Measurements from ENCODE around the gene PCGF2. TPM values are rescaled to one million over a fixed set of nuclear protein-coding genes. Genes with fewer than 3 reads are reported as not detected.

The PCGF2 gene
- total and polyA plus RNA-seq, 2 donors from 2014 or later = 62.2 to 111 TPM

DNA sequence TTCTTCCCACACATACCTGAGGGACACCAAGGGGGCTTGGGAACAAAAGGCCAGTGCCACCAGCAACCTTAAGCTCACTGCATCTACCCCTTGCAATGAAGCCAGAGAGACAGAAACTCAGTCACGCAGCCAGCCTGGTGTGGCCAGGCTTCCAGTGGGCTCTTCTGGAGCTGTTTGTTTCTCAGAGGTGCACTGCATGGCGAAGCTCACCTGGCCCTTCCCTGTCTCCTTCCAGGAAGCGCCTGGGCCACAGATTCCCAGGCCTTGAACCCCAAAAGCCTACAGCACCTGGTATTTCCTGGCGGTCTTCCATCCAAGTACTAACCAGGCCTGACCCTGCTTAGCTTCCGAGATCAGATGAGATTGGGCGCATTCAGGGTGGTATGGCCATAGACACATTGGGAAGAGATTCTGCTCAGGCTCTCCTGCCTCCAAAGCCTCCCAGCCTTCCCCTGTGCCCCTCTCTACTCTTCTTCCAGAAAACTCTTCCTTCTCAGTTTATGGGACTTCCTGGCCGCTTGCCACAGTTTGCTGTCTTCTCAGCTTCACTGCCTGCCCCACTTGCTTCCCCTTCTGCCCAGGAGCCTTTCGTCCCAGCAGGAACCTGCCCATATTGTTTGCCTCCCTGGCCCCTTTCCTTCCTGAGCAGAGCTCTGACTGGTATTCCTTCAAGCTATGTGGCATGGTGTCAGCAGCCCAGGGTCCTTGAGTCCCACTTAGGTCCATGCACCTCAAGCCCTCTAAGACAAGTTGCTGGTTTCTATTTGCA, 16.4 kb downstream of the PCGF2 start:
- Histone ChIP-seq H3K9ac (ENCODE audit: low read length in 3 of 3) (peak overlapping the region in 1 of 3 donors; percentile 91), H3K9me3 (ENCODE audit: control insufficient read depth in 2 of 3, insufficient read depth in 1 of 3, low read length in 3 of 3) (no peaks in the 10 kb centered on the region), H3K27me3 (ENCODE audit: control insufficient read depth, insufficient read depth, low read length) (no peaks in the 10 kb centered on the region), H3K4me1 (ENCODE audit: control insufficient read depth in 2 of 3, insufficient read depth in 2 of 3, low read depth in 1 of 3, low read length in 3 of 3) (peaks cover 0 to 47% (median 37%) of the 10 kb centered on the region in 3 donors), H3K27ac (ENCODE audit: low read depth in 2 of 2, low read length in 2 of 2) (peak overlapping the region; percentile 95 to 97), H3K36me3 (ENCODE audit: control insufficient read depth in 2 of 3, insufficient read depth in 3 of 3, low read length in 3 of 3) (peaks cover 2 to 12% (median 3%) of the 10 kb centered on the region in 3 donors), H3K4me3 (ENCODE audit: low read length in 3 of 3) (peak overlapping the region in 2 of 3 donors; percentile 74 to 94)
- TF ChIP-seq, protein P1, sequence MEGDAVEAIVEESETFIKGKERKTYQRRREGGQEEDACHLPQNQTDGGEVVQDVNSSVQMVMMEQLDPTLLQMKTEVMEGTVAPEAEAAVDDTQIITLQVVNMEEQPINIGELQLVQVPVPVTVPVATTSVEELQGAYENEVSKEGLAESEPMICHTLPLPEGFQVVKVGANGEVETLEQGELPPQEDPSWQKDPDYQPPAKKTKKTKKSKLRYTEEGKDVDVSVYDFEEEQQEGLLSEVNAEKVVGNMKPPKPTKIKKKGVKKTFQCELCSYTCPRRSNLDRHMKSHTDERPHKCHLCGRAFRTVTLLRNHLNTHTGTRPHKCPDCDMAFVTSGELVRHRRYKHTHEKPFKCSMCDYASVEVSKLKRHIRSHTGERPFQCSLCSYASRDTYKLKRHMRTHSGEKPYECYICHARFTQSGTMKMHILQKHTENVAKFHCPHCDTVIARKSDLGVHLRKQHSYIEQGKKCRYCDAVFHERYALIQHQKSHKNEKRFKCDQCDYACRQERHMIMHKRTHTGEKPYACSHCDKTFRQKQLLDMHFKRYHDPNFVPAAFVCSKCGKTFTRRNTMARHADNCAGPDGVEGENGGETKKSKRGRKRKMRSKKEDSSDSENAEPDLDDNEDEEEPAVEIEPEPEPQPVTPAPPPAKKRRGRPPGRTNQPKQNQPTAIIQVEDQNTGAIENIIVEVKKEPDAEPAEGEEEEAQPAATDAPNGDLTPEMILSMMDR (IDR thresholded peaks at IDR 0.05; ENCODE audit: borderline replicate concordance, extremely low read depth, insufficient read depth) = no peak
- FAIRE-seq (no peak), DNase-seq (peak in 1 of 5 donors; percentile 40)
- intact Hi-C loops (cut with DNase I) = loop anchor here (5.0 kb wide), 1 partner anchor 59 kb away; the partner anchor contains the start of gene EPOP

DNA sequence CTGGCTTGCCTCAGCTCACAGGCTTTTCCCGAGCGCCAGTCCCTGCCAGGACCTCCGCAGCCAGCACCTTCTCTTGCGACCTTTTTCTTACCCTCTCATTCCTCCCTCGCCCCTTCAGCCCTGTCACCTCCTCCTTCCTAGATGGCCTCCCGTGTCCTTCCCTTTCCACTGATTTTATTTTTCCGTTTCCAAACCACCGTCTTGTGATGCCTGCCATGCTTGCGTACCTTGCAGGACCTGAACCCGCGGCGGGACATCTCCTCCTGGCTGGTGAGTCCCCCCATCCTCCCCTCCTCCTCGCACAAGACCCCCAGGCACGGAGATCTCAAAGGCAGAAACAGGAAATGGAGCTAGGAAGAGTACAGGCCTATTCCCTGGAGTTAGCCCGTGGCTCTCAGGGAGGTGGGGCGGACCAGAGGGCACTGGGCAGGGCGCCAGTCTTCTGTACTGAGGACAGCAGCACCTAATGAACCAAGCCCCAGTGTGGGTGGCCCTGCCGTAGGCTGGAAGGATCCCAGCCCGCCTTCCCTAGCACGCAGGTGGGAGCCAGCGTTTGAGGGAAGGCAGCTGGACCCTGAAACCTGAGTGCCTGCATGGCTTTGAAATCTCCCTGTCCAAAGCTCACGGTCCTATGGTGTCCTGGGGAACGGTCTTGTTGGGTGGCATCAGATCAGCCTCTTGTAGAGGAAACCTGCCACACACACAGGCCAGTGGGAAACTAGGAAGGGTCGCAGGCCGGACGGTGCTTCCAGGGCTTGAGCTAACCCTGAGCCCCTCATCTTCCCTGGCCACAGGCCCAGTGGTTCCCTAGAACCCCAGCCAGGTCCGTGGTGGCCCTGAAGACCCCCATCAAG, 17.4 kb downstream of the PCGF2 start:
- FAIRE-seq (no peak), DNase-seq (peak; percentile 72 to 96 (median 82))
- intact Hi-C loops (cut with DNase I) = loop anchor here (5.0 kb wide), 1 partner anchor 58 kb away; the partner anchor contains the start of gene EPOP
- Histone ChIP-seq H3K27ac (ENCODE audit: low read depth in 2 of 2, low read length in 2 of 2) (peak overlapping the region; percentile 95 to 97), H3K4me1 (ENCODE audit: control insufficient read depth in 2 of 3, insufficient read depth in 2 of 3, low read depth in 1 of 3, low read length in 3 of 3) (peaks cover 0 to 47% (median 37%) of the 10 kb centered on the region in 3 donors), H3K9me3 (ENCODE audit: control insufficient read depth in 2 of 3, insufficient read depth in 1 of 3, low read length in 3 of 3) (no peaks in the 10 kb centered on the region), H3K27me3 (ENCODE audit: control insufficient read depth, insufficient read depth, low read length) (no peaks in the 10 kb centered on the region), H3K9ac (ENCODE audit: low read length in 3 of 3) (peak overlapping the region in 2 of 3 donors; percentile 35 to 91), H3K4me3 (ENCODE audit: low read length in 3 of 3) (peak overlapping the region; percentile 45 to 94 (median 74)), H3K36me3 (ENCODE audit: control insufficient read depth in 2 of 3, insufficient read depth in 3 of 3, low read length in 3 of 3) (peaks cover 2 to 10% (median 3%) of the 10 kb centered on the region in 3 donors)
- TF ChIP-seq, protein P1 (IDR thresholded peaks at IDR 0.05; ENCODE audit: borderline replicate concordance, extremely low read depth, insufficient read depth) = no peak

DNA sequence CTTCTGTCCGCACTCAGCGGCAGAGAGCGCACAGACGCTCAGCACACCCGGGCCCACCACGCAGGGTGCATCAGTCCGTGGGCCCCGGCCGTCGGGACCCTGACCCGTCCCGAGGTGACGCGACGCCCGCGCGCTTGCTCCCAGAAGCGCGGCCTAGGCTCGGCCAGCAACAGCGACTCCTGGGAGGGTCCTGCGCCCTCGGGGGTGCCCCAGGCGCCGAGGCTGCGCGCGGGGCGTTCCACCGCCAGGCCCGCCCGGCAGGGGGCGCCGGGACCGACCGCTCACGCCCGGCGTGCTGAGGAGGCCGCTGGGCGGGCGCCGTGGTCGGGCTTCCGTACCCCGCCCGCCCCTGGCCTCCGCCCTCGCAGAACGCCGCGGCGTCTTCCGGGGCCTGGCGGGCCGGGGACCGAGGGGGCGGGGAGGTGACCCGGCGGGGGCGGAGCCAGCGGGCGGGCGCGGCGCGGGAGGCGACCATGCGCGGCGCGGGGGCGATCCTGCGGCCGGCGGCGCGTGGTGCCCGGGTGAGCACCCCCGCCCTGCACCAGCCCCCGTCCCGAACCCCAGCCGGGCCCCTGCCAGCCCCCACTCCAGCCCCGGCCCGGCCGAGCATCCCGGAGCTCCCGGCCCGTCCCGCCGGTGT, 18.1 kb downstream of the PCGF2 start, which contains the start of gene CISD3:
TSS of gene CISD3 (plus strand) at position 456 of the 640 bp plus-strand sequence. CDS start at position 474, 18 bp downstream.
- peak within 1 kb of the TSS; percentile 95 to 97 for H3K27ac ChIP-seq (ENCODE audit: low read depth in 2 of 2, low read length in 2 of 2)
- FAIRE-seq (no peak), DNase-seq (peak; percentile 80 to 96 (median 87))
- H3K9ac ChIP-seq (ENCODE audit: low read length in 3 of 3) = peak within 1 kb of the TSS in 2 of 3 donors; percentile 35 to 91
- peaks cover 0 to 42% (median 37%) of the 10 kb centered on the region in 3 donors for H3K4me1 ChIP-seq (ENCODE audit: control insufficient read depth in 2 of 3, insufficient read depth in 2 of 3, low read depth in 1 of 3, low read length in 3 of 3)
- peaks cover 2 to 5% (median 3%) of the 10 kb centered on the region in 3 donors for H3K36me3 ChIP-seq (ENCODE audit: control insufficient read depth in 2 of 3, insufficient read depth in 3 of 3, low read length in 3 of 3)
- H3K4me3 ChIP-seq (ENCODE audit: low read length in 3 of 3) = peak within 1 kb of the TSS; percentile 45 to 94 (median 74)
- intact Hi-C loops (cut with DNase I) = loop anchor here (5.0 kb wide), 1 partner anchor 58 kb away; the partner anchor contains the start of gene EPOP
- H3K27me3 ChIP-seq (ENCODE audit: control insufficient read depth, insufficient read depth, low read length) = no peaks in the 10 kb centered on the region
- TF ChIP-seq, protein P1 (IDR thresholded peaks at IDR 0.05; ENCODE audit: borderline replicate concordance, extremely low read depth, insufficient read depth) = peak; percentile 78
- no peaks in the 10 kb centered on the region for H3K9me3 ChIP-seq (ENCODE audit: control insufficient read depth in 2 of 3, insufficient read depth in 1 of 3, low read length in 3 of 3)
